IMR-90 (cell line): ENCODE results near the gene LINGO4. TPM values are rescaled to one million over a fixed set of nuclear protein-coding genes. Genes with fewer than 3 reads are reported as not detected.

Experiments
- ATAC-seq: fragments of 200-7000 bp; cut with Tn5 transposase; 2 replicates; pipeline ENCODE4 v1.9.1; 2020; ENCODE audit warnings: low read depth, mild to moderate bottlenecking, moderate library complexity
- BruUV-seq: library from RNA; stranded (reverse); fragments of 400-500 nt; replicated peaks from 2 replicates; lab custom pipeline; 2021; lab: Mats Ljungman, UMichigan
- CTCF ChIA-PET: fragments of 300-600 bp; formaldehyde crosslinking; extraction: SDS; loops from one replicate; lab custom pipeline; 2021; ENCODE audit warnings: antibody characterized with exemption; lab: Yijun Ruan, JAX
- POLR2A ChIA-PET: fragments of 300-600 bp; sonication (Branson Sonifier 250); formaldehyde crosslinking; loops from one replicate; lab custom pipeline; 2022; ENCODE audit warnings: antibody characterized with exemption; ENCODE audit not compliant: unreplicated experiment; lab: Charles Lee
- DNase-seq: peaks from one replicate; pipeline ENCODE4 v3.0.0; 2013
- H2AFZ ChIP-seq: replicated peaks from 2 replicates; pipeline ENCODE3; 2013; ENCODE audit warnings: low read length, mild to moderate bottlenecking; ENCODE audit not compliant: poor library complexity
- H2AK5ac ChIP-seq: 2 replicates; pipeline ENCODE4 v1.6.1; 2013; ENCODE audit warnings: low read depth, low read length, inconsistent platforms
- H2AK9ac ChIP-seq: replicated peaks from 2 replicates; pipeline ENCODE3; 2013; ENCODE audit warnings: mild to moderate bottlenecking, low read depth, low read length, moderate library complexity; ENCODE audit not compliant: poor library complexity
- H2BK120ac ChIP-seq: 2 replicates; pipeline ENCODE4 v1.6.1; 2013; ENCODE audit warnings: low read depth, low read length, inconsistent platforms
- H2BK15ac ChIP-seq: 3 replicates; pipeline ENCODE4 v1.6.1; 2013; ENCODE audit warnings: low read depth, low read length, inconsistent platforms
- H2BK20ac ChIP-seq: 2 replicates; pipeline ENCODE4 v1.6.1; 2013; ENCODE audit warnings: low read depth, mild to moderate bottlenecking, inconsistent platforms, low read length, moderate library complexity
- H2BK5ac ChIP-seq: 2 replicates; pipeline ENCODE4 v1.6.1; 2013; ENCODE audit warnings: mild to moderate bottlenecking, low read depth, low read length, inconsistent platforms; ENCODE audit not compliant: poor library complexity, severe bottlenecking
- H3K14ac ChIP-seq: replicated peaks from 2 replicates; pipeline ENCODE4 v1.6.1; 2013; ENCODE audit warnings: low read depth, low read length, inconsistent platforms
- H3K18ac ChIP-seq: 2 replicates; pipeline ENCODE4 v1.6.1; 2013; ENCODE audit warnings: low read depth, low read length, control low read depth
- H3K23ac ChIP-seq: 2 replicates; pipeline ENCODE4 v1.6.1; 2013; ENCODE audit warnings: low read depth, low read length, inconsistent platforms
- H3K27ac ChIP-seq: 2 replicates; pipeline ENCODE4 v1.5.1; 2013; ENCODE audit warnings: mild to moderate bottlenecking, control low read depth, low read length; ENCODE audit not compliant: insufficient read depth
- H3K27me3 ChIP-seq: 2 replicates; pipeline ENCODE4 v1.6.1; 2013; ENCODE audit warnings: low read length; ENCODE audit not compliant: control insufficient read depth, insufficient read depth
- H3K36me3 ChIP-seq: 2 replicates; pipeline ENCODE4 v1.6.1; 2013; ENCODE audit warnings: low read length, mixed read lengths; ENCODE audit not compliant: control insufficient read depth, insufficient read depth
- H3K4ac ChIP-seq: 2 replicates; pipeline ENCODE4 v1.6.1; 2013; ENCODE audit warnings: low read depth, low read length, inconsistent platforms
- H3K4me1 ChIP-seq: 2 replicates; pipeline ENCODE4 v1.6.1; 2013; ENCODE audit warnings: low read length, mixed read lengths; ENCODE audit not compliant: control insufficient read depth, insufficient read depth
- H3K4me2 ChIP-seq: 2 replicates; pipeline ENCODE4 v1.6.1; 2013; ENCODE audit warnings: low read depth, mild to moderate bottlenecking, control low read depth, low read length, moderate library complexity
- H3K4me3 ChIP-seq: 2 replicates; pipeline ENCODE4 v1.5.1; 2013; ENCODE audit warnings: low read depth, mild to moderate bottlenecking, control low read depth, low read length, moderate library complexity; ENCODE audit not compliant: insufficient read depth
- H3K56ac ChIP-seq: 2 replicates; pipeline ENCODE4 v1.6.1; 2013; ENCODE audit warnings: low read length, inconsistent platforms; ENCODE audit not compliant: insufficient read depth; ENCODE audit errors: extremely low read depth
- H3K79me1 ChIP-seq, 2 experiments: 2 replicates each; pipeline ENCODE4 v1.6.1; 2013; ENCODE audit warnings: low read length in 2 of 2, inconsistent platforms in 1 of 2, low read depth in 1 of 2
- H3K9ac ChIP-seq: 2 replicates; pipeline ENCODE4 v1.6.1; 2013; ENCODE audit warnings: low read depth, low read length, control low read depth
- H3K9me1 ChIP-seq: 2 replicates; pipeline ENCODE4 v1.6.1; 2013; ENCODE audit warnings: low read length, inconsistent platforms; ENCODE audit not compliant: insufficient read depth
- H3K9me3 ChIP-seq: 2 replicates; pipeline ENCODE4 v1.6.1; 2013; ENCODE audit warnings: low read length; ENCODE audit not compliant: control insufficient read depth, insufficient read depth
- H4K20me1 ChIP-seq: 2 replicates; pipeline ENCODE4 v1.6.1; 2013; ENCODE audit warnings: low read length, inconsistent platforms; ENCODE audit not compliant: insufficient read depth
- H4K5ac ChIP-seq: 2 replicates; pipeline ENCODE4 v1.6.1; 2013; ENCODE audit warnings: mild to moderate bottlenecking, low read depth, low read length, control low read depth
- H4K8ac ChIP-seq, 2 experiments: 2 replicates each; pipeline ENCODE4 v1.6.1; 2013; ENCODE audit warnings: low read depth in 2 of 2, low read length in 2 of 2, control low read depth in 1 of 2, inconsistent platforms in 1 of 2
- H4K91ac ChIP-seq: 2 replicates; pipeline ENCODE4 v1.6.1; 2013; ENCODE audit warnings: low read depth, low read length, inconsistent platforms; ENCODE audit not compliant: insufficient read depth
- BHLHE40 ChIP-seq: fragments of 150-350 bp; IDR thresholded peaks from 2 replicates; pipeline ENCODE4 v1.6.1; 2016; ENCODE audit warnings: mild to moderate bottlenecking, low read depth, low read length
- CEBPB ChIP-seq: IDR thresholded peaks from 2 replicates; pipeline ENCODE4 v1.6.1; 2012; ENCODE audit warnings: low read depth, low read length, improper control_type of control experiment
- CHD1 ChIP-seq: IDR thresholded peaks from 2 replicates; pipeline ENCODE4 v1.6.1; 2012; ENCODE audit warnings: low read depth, low read length, improper control_type of control experiment
- CTCF ChIP-seq: conservative IDR thresholded peaks from 2 replicates; pipeline ENCODE4 v1.5.1; 2012; ENCODE audit warnings: mild to moderate bottlenecking, low read depth, low read length, improper control_type of control experiment
- FOS ChIP-seq: fragments of 150-350 bp; IDR thresholded peaks from 2 replicates; pipeline ENCODE4 v1.6.1; 2016; ENCODE audit warnings: low read depth, low read length
- MAZ ChIP-seq: IDR thresholded peaks from 2 replicates; pipeline ENCODE4 v1.6.1; 2012; ENCODE audit warnings: low read depth, mild to moderate bottlenecking, low read length, improper control_type of control experiment, moderate library complexity, borderline replicate concordance
- NFE2L2 ChIP-seq: fragments of 150-350 bp; IDR thresholded peaks from 2 replicates; pipeline ENCODE4 v1.6.1; 2016; ENCODE audit warnings: low read depth, mild to moderate bottlenecking, low read length
- POLR2A ChIP-seq: IDR thresholded peaks from 2 replicates; pipeline ENCODE4 v1.6.1; 2012; ENCODE audit warnings: mild to moderate bottlenecking, low read depth, low read length
- RAD21 ChIP-seq: IDR thresholded peaks from 2 replicates; pipeline ENCODE4 v1.6.1; 2012; ENCODE audit warnings: low read length, improper control_type of control experiment
- RFX5 ChIP-seq: IDR thresholded peaks from 2 replicates; pipeline ENCODE4 v1.8.0; 2012; ENCODE audit warnings: low read depth, mild to moderate bottlenecking, low read length, moderate library complexity
- WGBS, 2 experiments: methylation state at CpG; one replicate each; pipeline versions ENCODE4 v1.1.5 to v1.1.7; 2013; ENCODE audit warnings: missing lambda C conversion rate in 2 of 2; ENCODE audit not compliant: insufficient read length in 1 of 2; ENCODE audit errors: extremely low coverage in 2 of 2; 5-methylcytosine and 5-hydroxymethylcytosine counted together
- dilution Hi-C: fragments of 300-500 bp; cut with HindIII; formaldehyde crosslinking; loops from one replicate; pipeline ENCODE4 v1.14.3; 2018; ENCODE audit warnings: low sequenced_read_pairs; ENCODE audit not compliant: unreplicated experiment
- in situ Hi-C: fragments of 300-500 bp; cut with MboI; formaldehyde crosslinking; loops from 3 replicates; pipeline ENCODE4 v1.14.3; 2019; ENCODE audit warnings: low sequenced_read_pairs, inconsistent platforms, mixed read lengths
- intact Hi-C: fragments of 100-400 bp; cut with micrococcal nuclease; formaldehyde crosslinking; loops from 2 replicates; pipeline ENCODE4 v1.10.0; 2022
- polyA plus RNA-seq, 3 experiments: library from polyadenylated mRNA; depleted of rRNA; stranded (reverse); fragments of >200 nt; gene quantifications; 2 replicates each; pipeline ENCODE4 v1.2.3, GENCODE V29; 2012; ENCODE audit warnings: low replicate concordance in 1 of 3
- total RNA-seq: library from RNA; depleted of rRNA; stranded (reverse); fragments of >200 nt; gene quantifications from 2 replicates; pipeline ENCODE4 v1.2.3, GENCODE V29; 2012
- TF ChIP-seq, protein P1 (sequence below): fragments of 150-350 bp; IDR thresholded peaks from 2 replicates; pipeline ENCODE4 v1.6.1; 2017; ENCODE audit warnings: mild to moderate bottlenecking, antibody characterized with exemption, low read length, low read depth
- TF ChIP-seq, protein P2 (sequence below): fragments of 150-350 bp; IDR thresholded peaks from 2 replicates; pipeline ENCODE4 v1.6.1; 2016; ENCODE audit warnings: low read depth, mild to moderate bottlenecking, low read length, moderate library complexity, borderline replicate concordance

LINGO4 gene
- total and polyA plus RNA-seq, 2 of the 4 experiments (the other 2 are of a cell fraction) = not detected

- WGBS, 2 experiments = 54% methylated on average over 2 of the region's 4 CpGs; no CpG with 5 or more reads in 1 of the 2 experiments
- intact Hi-C loops (loop anchor here (10.0 kb wide), 1 partner anchor 285 kb away; the partner anchor contains the start of gene TUFT1), in situ Hi-C loops (no loop called here), dilution Hi-C loops (no loop called here)
- H2AK9ac ChIP-seq = no peak overlapping the region
- H2BK5ac ChIP-seq = no peak overlapping the region
- H2BK120ac ChIP-seq = no peak overlapping the region
- H3K9me1 ChIP-seq = no peaks in the 10 kb centered on the region
- H2BK15ac ChIP-seq = no peak overlapping the region
- H3K27me3 ChIP-seq = peaks cover 57% of the 10 kb centered on the region
- H2AFZ ChIP-seq = no peak overlapping the region
- H3K56ac ChIP-seq = no peak overlapping the region
- no peak for DNase-seq
- no peak overlapping the region for H3K4me2 ChIP-seq
- no peak overlapping the region for H3K23ac ChIP-seq
- ChIA-PET POLR2A (no interaction called here), CTCF (no interaction called here)
- no peak overlapping the region for H4K5ac ChIP-seq
- H4K8ac ChIP-seq = no peak overlapping the region
- H3K4ac ChIP-seq = no peak overlapping the region
- no peak overlapping the region for H2AK5ac ChIP-seq
- TF ChIP-seq, protein P1, sequence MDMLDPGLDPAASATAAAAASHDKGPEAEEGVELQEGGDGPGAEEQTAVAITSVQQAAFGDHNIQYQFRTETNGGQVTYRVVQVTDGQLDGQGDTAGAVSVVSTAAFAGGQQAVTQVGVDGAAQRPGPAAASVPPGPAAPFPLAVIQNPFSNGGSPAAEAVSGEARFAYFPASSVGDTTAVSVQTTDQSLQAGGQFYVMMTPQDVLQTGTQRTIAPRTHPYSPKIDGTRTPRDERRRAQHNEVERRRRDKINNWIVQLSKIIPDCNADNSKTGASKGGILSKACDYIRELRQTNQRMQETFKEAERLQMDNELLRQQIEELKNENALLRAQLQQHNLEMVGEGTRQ = no peak
- no peak for TF ChIP-seq RFX5
- no peak for TF ChIP-seq POLR2A
- TF ChIP-seq CEBPB = no peak
- TF ChIP-seq BHLHE40 = no peak
- no peak for TF ChIP-seq MAZ
- TF ChIP-seq NFE2L2 = no peak
- TF ChIP-seq FOS = no peak
- TF ChIP-seq, protein P2, sequence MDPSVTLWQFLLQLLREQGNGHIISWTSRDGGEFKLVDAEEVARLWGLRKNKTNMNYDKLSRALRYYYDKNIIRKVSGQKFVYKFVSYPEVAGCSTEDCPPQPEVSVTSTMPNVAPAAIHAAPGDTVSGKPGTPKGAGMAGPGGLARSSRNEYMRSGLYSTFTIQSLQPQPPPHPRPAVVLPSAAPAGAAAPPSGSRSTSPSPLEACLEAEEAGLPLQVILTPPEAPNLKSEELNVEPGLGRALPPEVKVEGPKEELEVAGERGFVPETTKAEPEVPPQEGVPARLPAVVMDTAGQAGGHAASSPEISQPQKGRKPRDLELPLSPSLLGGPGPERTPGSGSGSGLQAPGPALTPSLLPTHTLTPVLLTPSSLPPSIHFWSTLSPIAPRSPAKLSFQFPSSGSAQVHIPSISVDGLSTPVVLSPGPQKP = no peak
- no peak for TF ChIP-seq RAD21
- no peak for TF ChIP-seq CHD1
- TF ChIP-seq CTCF = no peak
- H3K18ac ChIP-seq = no peak overlapping the region
- H4K91ac ChIP-seq = no peak overlapping the region
- no TSS peak for BruUV-seq
- no peaks in the 10 kb centered on the region for H3K4me1 ChIP-seq
- no peaks in the 10 kb centered on the region for H3K9me3 ChIP-seq
- H2BK20ac ChIP-seq = no peak overlapping the region
- H3K9ac ChIP-seq = no peak overlapping the region
- no peak overlapping the region for H3K14ac ChIP-seq
- H3K36me3 ChIP-seq = no peaks in the 10 kb centered on the region
- no peak for ATAC-seq
- no peak overlapping the region for H3K4me3 ChIP-seq
- H3K27ac ChIP-seq = no peak overlapping the region
- no peaks in the 10 kb centered on the region for H3K79me1 ChIP-seq
- no peaks in the 10 kb centered on the region for H4K20me1 ChIP-seq
These were observed 24.3 kb upstream of the LINGO4 start for GRCh38 chr1:151829352-151830046.
